Kidney (tissue), 14 donors: ENCODE results near the gene CIBAR2. TPM values are rescaled to one million over a fixed set of nuclear protein-coding genes. Genes with fewer than 3 reads are reported as not detected.

Experiments used
- DNase-seq, 5 donors: peaks; one replicate each; pipeline ENCODE4 v3.0.0-alpha.2; 2013 to 2020
- FAIRE-seq: peaks from 2 replicates; lab custom pipeline; 2012; peaks lifted over from hg19 to GRCh38; lab: Jason Lieb, UNC
- H3K27ac ChIP-seq, 2 donors: one replicate each; pipeline ENCODE4 v1.7.0; 2013; ENCODE audit warnings: low read depth in 2 of 2, low read length in 2 of 2, inconsistent platforms in 1 of 2
- H3K27me3 ChIP-seq: one replicate; pipeline ENCODE4 v1.7.1; 2013; ENCODE audit warnings: low read length, inconsistent platforms; ENCODE audit not compliant: control insufficient read depth, insufficient read depth
- H3K36me3 ChIP-seq, 3 donors: one replicate each; pipeline versions ENCODE4 v1.7.0 to v1.7.1; 2013; ENCODE audit warnings: low read length in 3 of 3, control low read depth in 1 of 3, inconsistent platforms in 1 of 3; ENCODE audit not compliant: insufficient read depth in 3 of 3, control insufficient read depth in 2 of 3
- H3K4me1 ChIP-seq, 3 donors: one replicate each; pipeline versions ENCODE4 v1.7.0 to v1.7.1; 2013; ENCODE audit warnings: low read length in 3 of 3, inconsistent platforms in 1 of 3, low read depth in 1 of 3; ENCODE audit not compliant: control insufficient read depth in 2 of 3, insufficient read depth in 2 of 3
- H3K4me3 ChIP-seq, 3 donors: one replicate each; pipeline versions ENCODE4 v1.7.0 to v1.8.1; 2013; ENCODE audit warnings: low read length in 3 of 3, control low read depth in 1 of 3, inconsistent platforms in 1 of 3
- H3K9ac ChIP-seq, 3 donors: one replicate each; pipeline versions ENCODE4 v1.7.0 to v1.7.1; 2013; ENCODE audit warnings: low read length in 3 of 3, control low read depth in 1 of 3, inconsistent platforms in 1 of 3
- H3K9me3 ChIP-seq, 3 donors: one replicate each; pipeline versions ENCODE4 v1.7.0 to v1.7.1; 2013; ENCODE audit warnings: low read length in 3 of 3, control low read depth in 1 of 3, inconsistent platforms in 1 of 3; ENCODE audit not compliant: control insufficient read depth in 2 of 3, insufficient read depth in 1 of 3
- intact Hi-C: fragments of 100-400 bp; cut with DNase I; formaldehyde crosslinking; loops from one replicate; pipeline ENCODE4 v1.11.1; 2022
- polyA plus RNA-seq: library from polyadenylated mRNA; stranded (reverse); fragments of 350-450 nt; fragmentation: Illumina TruSeq; extraction: RNeasy Lipid Tissue Mini Kit (QIAGEN cat#74804); gene quantifications from one replicate; pipeline ENCODE4 v1.2.3, GENCODE V29; 2014; ENCODE audit warnings: low read depth, low replicate concordance; ENCODE audit not compliant: insufficient read depth
- total RNA-seq: library from RNA; stranded (reverse); fragmentation: NEBNext Ultra II Directional; extraction: Animal tissue kit (Norgen Biotek cat#: 25700); gene quantifications from one replicate; pipeline ENCODE4 v1.2.1, GENCODE V29; 2021
- TF ChIP-seq, protein P1 (sequence below): IDR thresholded peaks from 3 replicates; pipeline ENCODE4 v1.5.1; 2012; ENCODE audit warnings: mild to moderate bottlenecking, moderate library complexity, borderline replicate concordance; ENCODE audit not compliant: insufficient read depth; ENCODE audit errors: extremely low read depth
- donor health status: control.
- donor health status: control.
- donor health status: control.
- donor health status: control.
- donor health status: control.
- donor health status: DM: yes; HTN: yes; CAD: no.
- donor health status: Normal renal cell carcinoma (clear cell type).

Gene CIBAR2
- total and polyA plus RNA-seq, 2 donors from 2014 or later: 1.6 TPM; not detected in 1

DNA sequence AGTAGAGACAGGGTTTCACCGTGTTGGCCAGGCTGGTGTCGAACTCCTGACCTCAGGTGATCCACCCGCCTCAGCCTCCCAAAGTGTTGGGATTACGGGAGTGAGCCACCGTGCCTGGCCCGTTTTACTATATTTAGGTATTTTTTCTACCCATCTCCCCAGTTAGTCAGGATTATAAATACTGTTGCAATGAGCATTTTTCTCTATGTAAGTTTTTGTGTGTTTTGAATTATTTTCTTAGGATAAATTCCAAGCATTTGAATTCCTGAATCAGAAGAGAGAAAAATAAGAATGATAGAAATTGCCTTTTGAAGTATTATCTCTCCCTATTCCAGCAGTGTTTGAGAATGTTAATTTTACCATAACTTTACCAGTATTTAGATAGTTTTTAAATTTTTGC is 48.1 kb downstream of the CIBAR2 start:
- no peak for DNase-seq
- Histone ChIP-seq H3K27ac (no peak overlapping the region), H3K36me3 (no peaks in the 10 kb centered on the region), H3K4me3 (no peak overlapping the region), H3K9ac (no peak overlapping the region), H3K9me3 (no peaks in the 10 kb centered on the region), H3K27me3 (no peaks in the 10 kb centered on the region), H3K4me1 (peaks cover 0 to 3% (median 0%) of the 10 kb centered on the region in 3 donors)
- TF ChIP-seq, protein P1, sequence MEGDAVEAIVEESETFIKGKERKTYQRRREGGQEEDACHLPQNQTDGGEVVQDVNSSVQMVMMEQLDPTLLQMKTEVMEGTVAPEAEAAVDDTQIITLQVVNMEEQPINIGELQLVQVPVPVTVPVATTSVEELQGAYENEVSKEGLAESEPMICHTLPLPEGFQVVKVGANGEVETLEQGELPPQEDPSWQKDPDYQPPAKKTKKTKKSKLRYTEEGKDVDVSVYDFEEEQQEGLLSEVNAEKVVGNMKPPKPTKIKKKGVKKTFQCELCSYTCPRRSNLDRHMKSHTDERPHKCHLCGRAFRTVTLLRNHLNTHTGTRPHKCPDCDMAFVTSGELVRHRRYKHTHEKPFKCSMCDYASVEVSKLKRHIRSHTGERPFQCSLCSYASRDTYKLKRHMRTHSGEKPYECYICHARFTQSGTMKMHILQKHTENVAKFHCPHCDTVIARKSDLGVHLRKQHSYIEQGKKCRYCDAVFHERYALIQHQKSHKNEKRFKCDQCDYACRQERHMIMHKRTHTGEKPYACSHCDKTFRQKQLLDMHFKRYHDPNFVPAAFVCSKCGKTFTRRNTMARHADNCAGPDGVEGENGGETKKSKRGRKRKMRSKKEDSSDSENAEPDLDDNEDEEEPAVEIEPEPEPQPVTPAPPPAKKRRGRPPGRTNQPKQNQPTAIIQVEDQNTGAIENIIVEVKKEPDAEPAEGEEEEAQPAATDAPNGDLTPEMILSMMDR: no peak
- no peak for FAIRE-seq
- intact Hi-C loops: no loop called here

DNA sequence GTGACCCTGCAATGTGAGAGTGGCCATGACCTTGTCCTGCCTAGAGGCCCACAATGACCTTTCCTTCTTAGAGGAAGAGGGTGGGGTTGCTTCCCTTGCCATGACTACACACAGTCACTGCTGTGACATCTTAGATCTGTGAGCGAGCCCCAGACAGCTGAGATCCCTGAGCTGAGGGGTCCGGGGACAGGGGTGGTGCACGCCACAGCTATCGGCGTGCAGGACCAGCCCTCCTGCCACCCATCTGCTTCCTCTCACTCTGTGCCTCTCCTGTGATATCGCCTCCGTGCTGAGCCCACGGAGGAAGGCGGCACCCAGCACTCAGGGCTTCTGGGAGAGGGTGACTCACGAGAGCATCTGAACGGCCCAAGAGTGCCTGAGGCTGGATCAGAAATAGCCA is 49.4 kb downstream of the CIBAR2 start:
- DNase-seq (no peak), FAIRE-seq (no peak)
- Histone ChIP-seq H3K4me1 (peaks cover 0 to 3% (median 0%) of the 10 kb centered on the region in 3 donors), H3K36me3 (no peaks in the 10 kb centered on the region), H3K27me3 (no peaks in the 10 kb centered on the region), H3K9me3 (no peaks in the 10 kb centered on the region), H3K27ac (no peak overlapping the region), H3K4me3 (no peak overlapping the region), H3K9ac (no peak overlapping the region)
- TF ChIP-seq, protein P1: no peak
- intact Hi-C loops: no loop called here

DNA sequence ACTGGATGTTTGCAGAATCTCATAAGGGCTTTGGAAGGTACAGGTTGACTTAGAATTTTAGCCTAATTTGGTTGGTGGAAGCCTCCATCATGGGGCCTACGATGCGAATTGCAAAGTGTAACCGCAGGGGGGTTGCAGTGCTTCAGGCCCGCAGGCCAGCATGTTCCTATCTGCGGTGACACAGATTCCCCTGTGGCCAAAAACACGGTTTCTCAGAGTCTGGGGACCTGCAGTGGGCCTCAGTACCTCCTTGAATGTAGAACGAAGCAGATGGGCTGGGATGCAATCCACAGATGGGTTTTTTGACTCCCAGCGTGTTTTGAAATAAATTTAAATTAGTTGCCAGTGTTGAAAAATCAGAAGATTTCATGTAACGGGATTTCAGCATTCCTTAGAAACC is 49.9 kb downstream of the CIBAR2 start:
- Histone ChIP-seq H3K36me3 (no peaks in the 10 kb centered on the region), H3K9me3 (no peaks in the 10 kb centered on the region), H3K27ac (no peak overlapping the region), H3K9ac (no peak overlapping the region), H3K4me3 (no peak overlapping the region), H3K4me1 (peaks cover 0 to 3% (median 0%) of the 10 kb centered on the region in 3 donors), H3K27me3 (no peaks in the 10 kb centered on the region)
- intact Hi-C loops: no loop called here
- TF ChIP-seq, protein P1: no peak
- FAIRE-seq (no peak), DNase-seq (no peak)

DNA sequence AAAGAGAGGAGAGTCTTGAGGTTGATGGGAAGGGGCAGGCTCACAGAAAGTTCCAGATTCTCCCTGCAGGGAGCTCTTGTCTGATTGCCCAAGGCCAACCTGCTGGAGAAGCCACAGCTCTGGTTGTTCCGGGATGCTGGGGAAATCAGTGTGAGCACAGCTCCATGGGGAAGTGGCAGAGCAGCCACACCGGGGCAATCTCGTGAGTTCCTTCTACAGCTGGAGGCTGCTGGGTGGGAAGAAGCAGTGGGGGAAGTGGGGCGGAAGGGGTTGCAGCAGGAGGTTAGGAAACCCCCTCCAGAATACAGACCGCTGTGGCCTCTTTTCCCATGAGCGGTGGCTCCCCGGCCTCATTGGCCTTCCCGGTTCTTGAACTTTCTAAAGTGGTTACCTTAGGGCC is 50.7 kb downstream of the CIBAR2 start:
- Histone ChIP-seq H3K4me1 (peaks cover 0 to 6% (median 0%) of the 10 kb centered on the region in 3 donors), H3K36me3 (no peaks in the 10 kb centered on the region), H3K27ac (no peak overlapping the region), H3K9me3 (no peaks in the 10 kb centered on the region), H3K27me3 (no peaks in the 10 kb centered on the region), H3K9ac (no peak overlapping the region), H3K4me3 (no peak overlapping the region)
- intact Hi-C loops: no loop called here
- no peak for FAIRE-seq
- TF ChIP-seq, protein P1: no peak
- DNase-seq: no peak
